Mesenteric fat pad (tissue), 1 donor: ENCODE measurements around the gene C16orf87. TPM values are rescaled to one million over a fixed set of nuclear protein-coding genes. Genes with fewer than 3 reads are reported as not detected.
A peak's percentile ranks its signal among the peaks of the same experiment; 100 is the strongest.
"Not testable (repeated sequence)": the region's sequence is repeated elsewhere in the genome, so short reads cannot be mapped to it uniquely, and the experiment has no call there.

Source experiments
- DNase-seq: peaks from one replicate; pipeline ENCODE4 v3.0.0-alpha.2; 2020; ENCODE audit warnings: low spot score
- total RNA-seq: library from RNA; stranded (reverse); fragmentation: NEBNext Ultra II Directional; extraction: Animal tissue kit (Norgen Biotek cat#: 25700); gene quantifications from one replicate; pipeline ENCODE4 v1.2.1, GENCODE V29; 2021
- donor health status: DM: yes; HTN: yes; CAD: no.

C16orf87 gene
- total RNA-seq, 1 donor from 2014 or later = 6.8 TPM

DNA sequence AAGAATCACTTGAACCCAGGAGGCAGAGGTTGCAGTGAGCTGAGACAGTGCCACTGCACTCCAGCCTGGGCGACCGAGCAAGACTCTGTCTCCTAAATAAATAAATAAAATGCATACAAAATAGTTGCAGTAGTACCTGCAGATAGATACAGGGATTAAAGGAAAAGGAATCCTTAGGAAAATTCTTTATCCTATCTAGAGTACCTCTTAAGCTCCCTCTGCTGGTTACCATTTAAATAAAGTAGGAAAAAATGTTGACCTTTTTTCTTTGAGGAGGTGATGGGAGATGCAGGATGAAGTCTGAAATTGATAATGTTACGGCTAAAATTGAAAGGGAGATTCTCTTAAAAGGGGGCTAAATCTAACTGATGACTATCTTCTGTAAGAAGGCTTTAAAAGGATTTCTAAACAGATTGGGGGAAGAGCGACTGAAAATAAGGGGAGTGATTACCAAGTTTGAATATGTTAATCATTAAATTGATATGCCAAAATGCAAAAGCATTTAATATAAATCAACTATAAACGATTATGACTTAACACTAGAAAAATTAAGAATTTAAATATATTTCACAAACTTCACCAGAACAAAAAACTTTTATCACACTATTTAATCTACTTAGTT, 29.4 kb downstream of the C16orf87 start:
- DNase-seq = no peak

DNA sequence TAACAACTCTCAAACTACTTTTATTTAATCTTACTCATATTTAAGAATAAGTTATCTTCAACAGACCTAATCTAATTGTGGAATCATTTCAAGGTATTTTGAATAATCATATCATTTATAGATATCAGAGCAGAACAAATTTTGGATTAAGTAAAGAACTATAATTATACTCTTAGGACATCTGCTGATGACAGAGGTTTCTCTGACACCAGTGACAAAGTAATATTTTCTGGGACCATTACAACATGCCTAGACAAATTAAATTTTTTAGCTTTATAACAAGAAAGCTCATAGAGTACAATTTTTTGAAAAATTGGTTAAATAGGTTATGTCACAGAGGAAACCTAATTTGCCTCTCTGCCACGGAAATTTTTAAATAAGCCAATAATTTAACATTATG, 30.5 kb downstream of the C16orf87 start:
- DNase-seq = no peak

DNA sequence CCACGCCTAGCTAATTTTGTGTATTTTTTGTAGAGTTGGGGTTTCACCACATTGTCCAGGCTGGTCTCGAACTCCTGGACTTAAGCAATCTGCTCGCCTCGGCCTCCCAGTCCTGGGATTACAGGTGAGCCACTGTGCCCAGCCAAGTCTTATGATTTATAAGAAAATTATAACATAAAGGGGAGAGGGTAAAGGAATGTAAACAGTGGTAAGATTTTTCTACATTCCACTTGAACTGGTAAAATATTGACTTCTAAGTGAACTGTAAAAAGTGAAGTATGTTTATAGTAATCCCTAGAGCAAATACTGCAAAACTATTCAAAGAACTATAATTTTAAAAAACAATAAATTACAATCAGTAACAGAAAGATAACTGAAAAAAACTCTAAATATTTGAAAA, 33.5 kb downstream of the C16orf87 start:
- no peak for DNase-seq

DNA sequence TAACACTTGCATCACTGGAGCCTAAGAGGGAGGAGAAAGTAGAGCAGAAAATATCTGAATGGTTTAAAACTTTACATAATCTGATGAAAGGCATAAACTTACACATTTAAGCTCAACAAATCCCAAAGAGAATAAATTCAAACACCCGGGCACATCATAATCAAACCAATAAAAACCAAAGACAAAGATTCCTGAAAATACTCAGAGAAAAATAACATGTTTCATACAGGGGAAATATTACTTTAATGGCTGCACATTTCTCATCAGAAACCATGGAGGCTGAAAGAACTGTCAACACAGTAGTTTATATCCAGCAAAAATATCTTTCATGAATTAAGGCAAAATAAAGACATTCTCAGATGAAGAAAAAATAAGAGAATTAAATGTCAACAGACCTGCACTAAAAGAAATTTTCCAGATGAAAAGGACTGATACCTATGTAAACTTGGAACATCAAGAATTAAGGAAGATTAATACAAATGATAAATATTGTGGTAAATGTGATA, 34.2 kb downstream of the C16orf87 start:
- no peak for DNase-seq

DNA sequence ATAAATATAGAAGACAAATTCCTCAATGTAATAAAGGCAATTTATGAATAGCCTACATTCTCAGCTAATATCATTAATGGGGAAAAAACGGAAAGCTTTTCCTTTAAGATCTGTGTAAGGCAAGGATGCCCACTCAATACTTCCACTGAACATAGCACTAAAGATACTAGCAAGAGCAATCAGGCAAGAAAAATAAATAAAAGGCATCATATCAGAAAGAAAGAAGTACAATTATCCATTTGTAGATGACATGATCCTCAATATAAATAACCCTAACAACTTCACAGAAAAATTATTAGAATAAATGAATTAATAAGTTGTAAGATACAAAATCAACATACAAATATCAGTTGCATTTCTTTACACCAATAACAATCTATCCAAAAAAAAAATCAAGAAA, 37.1 kb downstream of the C16orf87 start:
- no peak for DNase-seq

DNA sequence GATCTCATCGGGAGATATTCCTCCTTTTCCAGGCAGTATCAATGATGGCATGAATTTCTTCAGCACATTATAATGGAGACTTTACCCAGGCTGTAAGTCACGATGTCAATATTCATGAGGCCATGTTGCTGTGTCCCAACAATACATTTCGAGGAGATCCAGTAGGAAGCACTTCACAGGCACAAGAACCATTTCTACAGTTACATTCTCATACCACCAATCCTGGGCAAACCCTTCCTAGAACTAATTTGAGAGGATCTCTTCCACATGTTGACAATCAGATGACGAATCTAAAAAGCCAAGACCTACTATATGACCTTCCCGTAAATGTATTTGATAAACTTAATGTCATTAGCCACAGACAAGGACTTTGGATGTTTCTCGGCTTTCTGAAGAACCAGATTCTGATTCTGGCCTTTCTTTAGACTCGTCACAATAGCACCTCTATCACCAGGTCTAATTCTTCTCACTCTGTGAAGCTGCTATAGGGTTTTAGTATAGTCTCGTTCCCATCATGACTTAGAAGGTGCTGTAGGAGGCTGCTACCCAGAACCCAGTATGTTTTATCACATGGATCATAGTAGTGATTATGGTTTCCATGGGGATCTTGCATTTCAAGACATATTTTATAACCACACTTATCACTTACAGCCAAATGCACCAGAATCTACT, 40.2 kb downstream of the C16orf87 start:
- no peak for DNase-seq

DNA sequence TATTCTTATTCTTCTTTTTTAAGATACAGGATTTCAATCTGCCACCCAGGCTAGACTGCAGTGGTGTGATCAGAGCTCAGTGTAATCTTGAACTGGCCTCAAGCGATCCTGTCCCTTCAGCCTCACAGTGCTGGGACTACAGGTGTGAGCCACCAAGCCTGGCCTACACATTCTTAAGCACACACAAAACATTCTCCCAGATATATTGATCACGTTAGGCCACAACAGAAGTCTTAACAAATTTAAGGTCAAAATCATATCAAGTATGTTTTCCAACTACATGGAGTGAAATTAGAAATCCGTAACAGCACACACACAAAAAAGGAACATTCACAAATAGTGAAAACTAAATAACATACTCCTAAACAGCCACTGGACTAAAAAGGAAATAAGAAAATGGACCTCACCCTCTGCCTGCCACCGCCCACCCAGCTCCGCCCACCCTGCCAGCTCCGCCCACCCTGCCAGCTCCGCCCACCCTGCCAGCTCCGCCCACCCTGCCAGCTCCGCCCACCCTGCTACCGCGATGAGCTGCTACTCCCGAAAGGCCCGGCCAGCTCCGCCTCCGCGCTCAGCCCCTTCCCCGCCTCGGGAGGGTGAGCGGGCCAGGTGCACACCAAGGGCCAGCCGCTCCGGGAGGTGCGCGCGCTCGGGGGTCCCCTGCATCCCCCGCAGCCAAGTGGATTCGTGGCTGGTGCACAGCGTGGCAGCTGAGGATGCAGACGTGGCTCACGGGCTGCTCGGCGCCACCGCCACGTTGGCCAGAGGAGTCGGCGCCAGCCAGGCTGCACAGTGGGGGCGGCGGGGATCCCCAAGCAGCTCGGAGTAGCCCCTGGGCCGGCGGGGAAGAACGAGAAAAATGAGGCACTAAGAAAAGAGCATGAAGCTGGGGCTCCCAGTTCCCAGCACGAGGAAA, 41.2 kb downstream of the C16orf87 start:
- peak; percentile 94 for DNase-seq

DNA sequence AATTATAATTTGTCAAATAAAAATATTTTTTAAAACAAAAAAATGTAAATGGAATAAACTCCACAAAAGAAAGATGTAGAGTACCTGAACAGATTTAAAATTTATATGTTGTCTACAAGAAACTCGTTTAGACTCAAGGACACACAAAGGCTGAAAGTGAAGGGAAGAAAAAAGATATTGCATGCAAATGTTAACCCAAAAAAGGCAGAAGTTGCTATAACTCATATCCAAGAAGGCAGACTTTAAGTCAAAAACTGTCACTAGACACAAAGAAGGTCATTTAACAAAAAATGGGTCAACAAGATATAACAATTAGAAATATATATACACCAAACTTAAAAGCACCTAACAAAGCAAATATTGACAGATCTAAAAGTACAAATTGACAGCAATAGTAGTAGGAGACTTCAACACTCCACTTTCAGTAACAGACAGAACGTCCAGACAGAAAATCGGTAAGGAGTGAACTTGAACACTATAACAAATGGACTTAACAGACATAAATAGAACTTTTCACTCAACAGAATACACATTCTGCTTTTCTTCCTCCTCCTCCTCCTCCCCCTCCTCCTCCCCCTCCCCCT, 42.0 kb downstream of the C16orf87 start:
- no peak for DNase-seq

DNA sequence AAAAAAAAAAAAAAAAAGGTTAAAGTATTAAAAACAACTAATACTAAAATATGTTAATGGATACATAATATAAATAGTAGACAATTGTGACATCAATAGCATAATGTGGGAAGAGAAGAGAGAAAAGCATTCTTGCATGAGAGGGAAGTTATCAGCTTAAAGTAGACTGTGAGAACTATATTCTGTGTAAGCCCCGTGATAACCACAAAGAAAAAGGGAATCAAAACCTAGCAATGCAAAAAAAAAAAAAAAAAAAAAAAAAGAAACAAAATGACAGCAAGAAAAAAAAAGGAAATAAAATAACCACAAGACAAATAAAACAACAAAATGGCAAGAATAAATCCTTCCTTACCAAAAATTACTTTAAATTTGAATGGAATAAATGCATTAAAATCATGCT, 43.1 kb downstream of the C16orf87 start:
- no peak for DNase-seq

DNA sequence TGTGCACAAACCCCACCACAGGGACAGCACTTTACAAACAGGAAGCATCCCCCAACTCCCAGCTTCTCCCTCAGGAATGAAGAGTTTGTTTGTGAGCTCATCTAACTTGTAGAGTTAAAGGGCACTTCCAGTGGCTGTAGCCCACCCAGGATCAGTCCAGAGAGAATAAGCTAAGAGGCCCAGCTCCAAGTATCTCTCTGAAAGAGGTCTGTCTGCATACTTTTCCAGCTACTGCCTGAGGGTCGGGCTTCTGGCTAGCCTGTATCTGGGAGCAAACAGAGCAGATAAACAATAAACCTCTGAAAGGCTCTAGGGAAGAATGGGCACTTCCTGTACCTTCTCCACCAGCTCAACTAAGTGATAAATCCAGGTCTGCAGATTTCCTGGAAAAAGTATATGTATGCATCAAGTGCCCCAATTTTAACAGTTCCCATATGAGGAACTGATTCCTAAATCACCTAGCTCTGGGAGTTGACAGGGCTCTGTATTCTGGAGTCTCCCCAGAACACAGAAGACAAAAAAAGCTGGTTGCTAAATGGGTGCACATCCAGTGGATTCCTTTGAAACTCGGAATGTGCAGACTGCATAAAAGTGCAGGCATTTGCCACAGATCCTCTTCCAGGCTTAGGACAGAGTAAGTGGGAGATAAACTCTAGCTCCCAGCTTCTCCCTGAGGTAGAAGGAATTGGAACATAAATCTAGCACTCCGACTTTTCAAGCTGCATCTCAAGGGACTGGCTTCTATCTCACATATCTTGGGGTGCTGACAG, 45.7 kb downstream of the C16orf87 start:
- no peak for DNase-seq

DNA sequence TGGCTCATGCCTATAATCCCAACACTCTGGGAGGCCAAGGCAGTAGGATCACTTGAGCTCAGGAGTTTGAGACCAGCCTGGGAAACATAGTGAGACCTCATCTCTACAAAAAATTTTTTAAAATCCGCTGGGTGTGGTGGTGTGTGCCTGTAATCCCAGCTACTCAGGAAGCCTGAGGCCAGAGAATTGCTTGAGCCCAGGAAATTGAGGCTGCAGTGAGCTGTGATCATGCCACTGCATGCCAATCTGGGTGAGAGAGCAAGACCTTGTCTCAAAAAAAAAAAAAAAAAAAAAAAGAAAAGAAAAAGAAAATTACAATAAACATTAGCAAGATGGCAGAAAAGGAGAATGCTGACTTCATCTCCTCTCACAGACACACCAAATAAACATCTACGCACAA, 46.4 kb downstream of the C16orf87 start:
- not testable (repeated sequence) for DNase-seq

DNA sequence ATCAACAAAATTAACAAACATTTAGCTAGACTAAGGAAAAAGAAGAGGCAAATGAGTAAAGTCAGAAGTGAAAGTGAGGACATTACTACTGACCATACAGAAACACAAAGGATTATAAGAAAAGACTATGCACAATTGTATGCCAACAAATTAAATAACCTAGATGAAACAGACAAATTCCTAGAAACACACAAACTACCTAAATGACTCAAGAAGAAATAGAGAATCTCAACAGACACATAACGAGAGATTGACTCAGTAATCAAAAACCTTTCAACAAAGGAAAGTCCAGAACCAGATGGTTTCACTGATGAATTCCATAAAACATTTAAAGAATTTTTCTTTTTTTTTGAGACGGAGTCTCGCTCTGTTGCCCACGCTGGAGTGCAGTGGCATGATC, 47.2 kb downstream of the C16orf87 start:
- DNase-seq = no peak

DNA sequence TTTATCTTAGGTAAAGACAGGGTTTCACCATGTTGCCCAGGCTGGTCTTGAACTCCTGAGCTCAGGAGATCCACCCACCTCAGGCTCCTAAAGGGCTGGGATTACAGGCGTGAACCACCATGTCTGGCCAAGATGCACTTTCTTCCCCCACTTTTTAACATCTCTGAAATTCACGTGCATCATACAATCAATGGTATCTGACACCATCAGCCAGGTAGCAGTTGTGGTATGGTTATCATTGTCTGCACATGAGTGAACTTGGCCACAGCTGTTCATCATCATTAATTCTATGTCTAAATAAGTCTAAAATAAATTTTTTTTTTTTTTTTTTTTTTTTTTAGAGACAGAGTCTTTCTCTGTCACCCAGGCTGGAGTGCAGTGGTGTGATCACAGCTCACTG, 48.7 kb downstream of the C16orf87 start:
- DNase-seq = no peak

DNA sequence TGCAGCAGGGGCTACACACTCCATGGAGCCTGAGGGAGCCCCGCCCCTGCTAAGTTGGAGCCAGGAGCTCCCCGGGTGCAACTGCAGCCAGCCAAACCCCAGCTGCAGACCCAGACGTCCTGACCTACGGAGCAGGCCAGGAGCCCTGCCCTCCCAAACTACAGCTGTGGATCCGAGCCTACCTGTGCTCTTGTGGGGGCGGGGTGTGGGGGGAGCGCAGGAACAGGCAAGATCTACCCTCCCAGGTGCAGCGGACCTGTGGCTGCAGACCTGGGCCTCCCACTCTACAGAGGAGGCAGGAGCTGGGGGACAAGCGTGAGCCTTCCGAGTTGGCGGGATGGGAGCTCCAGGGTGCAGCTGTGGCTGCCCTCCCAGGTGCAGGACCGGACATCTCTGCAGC, 53.2 kb downstream of the C16orf87 start:
- no peak for DNase-seq

DNA sequence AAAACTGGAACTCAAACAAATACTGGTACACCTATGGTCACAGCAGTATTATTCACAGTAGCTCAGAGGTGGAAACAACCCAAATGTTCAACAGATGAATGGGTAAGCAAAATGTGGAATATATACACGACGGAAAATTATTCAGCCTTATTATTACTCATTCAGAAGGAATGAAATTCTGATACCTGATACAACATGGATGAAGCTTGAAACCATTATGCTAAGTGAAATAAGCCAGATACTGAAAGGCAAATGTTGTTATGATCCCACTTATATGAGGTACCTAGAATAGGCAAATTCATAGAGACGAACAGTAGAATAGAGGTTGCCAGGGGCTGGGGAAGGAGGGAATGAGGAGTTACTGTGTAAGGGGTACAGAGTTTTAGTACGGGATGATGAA, 55.8 kb downstream of the C16orf87 start:
- DNase-seq = no peak

DNA sequence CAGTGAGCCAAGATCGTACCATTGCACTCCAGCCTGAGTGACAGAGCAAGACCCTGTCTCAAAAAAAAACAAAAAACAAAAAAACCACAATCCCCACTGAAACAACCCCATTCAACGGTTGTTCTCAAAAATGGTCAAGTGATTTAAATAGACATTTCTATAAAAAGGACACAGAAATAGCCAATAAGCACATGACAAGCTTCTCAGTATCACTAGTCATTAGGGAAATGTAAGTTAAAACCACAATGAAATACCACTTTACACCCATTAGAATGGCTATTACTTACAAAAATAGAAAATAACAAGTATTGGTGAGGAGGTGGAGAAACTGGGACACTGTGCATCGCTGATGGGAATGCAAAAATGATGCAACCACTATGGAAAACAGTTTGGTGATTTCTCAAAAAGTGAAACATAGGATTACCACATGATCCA, 56.2 kb downstream of the C16orf87 start:
- no peak for DNase-seq

DNA sequence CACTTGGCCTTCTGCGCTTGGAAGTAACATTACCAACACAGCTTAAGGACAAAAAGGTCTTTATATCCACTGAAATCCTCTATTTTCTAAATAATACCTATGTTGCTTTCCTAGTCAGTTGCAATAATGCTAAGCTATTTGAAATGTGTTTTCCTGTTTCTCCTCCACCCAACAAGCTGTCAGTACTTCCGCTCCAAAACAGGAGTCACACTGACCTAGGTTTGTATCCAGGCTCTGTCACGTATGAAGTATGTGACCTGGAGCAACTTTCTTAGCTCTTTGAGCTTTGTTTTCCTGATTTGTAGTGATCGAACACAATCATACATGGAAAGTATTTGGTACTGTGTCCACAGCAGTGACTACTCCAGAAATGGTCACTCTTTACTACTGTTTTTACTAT, 58.5 kb downstream of the C16orf87 start:
- no peak for DNase-seq

DNA sequence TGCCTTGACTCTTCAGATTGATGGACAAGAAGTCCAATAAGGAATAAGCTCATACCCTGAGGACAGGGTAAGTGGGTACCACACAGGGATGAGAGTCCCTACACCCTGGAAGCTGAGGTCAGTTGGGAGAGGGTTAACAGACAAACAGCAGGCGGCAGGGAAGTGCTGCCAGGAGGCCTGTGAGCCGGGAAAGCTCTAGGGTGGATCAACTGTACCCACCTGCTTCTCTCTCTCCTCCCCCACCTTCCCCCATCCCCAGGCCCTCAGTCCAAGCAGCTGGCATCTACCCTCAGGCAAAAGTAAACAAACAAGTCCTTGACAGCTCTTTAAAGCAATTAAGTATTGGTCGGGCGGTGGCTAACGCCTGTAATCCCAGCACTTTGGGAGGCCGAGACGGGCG, 62.2 kb downstream of the C16orf87 start:
- no peak for DNase-seq

DNA sequence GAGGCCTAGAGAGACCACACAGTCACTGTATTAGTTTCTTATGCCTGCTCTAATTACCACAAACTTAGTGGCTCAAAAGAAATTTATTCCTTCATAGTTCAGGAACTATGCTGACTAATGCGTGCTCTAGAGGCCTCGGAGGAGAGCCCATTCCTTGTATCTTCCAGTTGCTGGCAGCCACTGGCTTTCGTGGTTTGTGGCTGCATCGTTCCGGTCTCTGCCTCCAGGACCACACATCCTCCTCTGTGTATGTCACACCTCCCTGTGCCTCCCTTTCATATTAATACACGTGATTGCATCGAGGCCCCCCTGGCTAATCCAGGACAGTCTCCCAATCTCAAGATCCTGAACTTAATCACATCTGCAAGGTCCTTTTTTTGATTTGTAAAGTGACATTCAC, 65.9 kb downstream of the C16orf87 start:
- no peak for DNase-seq

DNA sequence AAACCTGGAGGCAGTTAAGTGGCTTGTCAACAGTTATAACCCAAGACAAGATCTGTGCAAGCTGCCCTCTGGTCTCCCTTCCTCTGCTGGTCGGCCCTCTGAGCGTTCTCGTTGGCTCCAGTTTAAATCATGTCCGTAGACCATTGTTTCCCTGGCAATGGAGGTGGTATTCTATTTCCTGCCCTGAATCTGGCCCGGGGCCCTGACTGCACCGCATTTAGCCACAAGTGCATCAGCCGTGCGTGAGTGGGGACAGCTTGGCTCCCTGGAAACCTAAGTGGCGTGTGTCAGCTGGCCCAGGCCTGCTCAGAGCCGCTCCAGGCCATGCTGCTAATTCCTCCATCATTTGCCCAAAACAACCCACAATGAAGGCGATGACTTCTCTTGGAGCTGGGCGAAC, 67.8 kb downstream of the C16orf87 start:
- no peak for DNase-seq

DNA sequence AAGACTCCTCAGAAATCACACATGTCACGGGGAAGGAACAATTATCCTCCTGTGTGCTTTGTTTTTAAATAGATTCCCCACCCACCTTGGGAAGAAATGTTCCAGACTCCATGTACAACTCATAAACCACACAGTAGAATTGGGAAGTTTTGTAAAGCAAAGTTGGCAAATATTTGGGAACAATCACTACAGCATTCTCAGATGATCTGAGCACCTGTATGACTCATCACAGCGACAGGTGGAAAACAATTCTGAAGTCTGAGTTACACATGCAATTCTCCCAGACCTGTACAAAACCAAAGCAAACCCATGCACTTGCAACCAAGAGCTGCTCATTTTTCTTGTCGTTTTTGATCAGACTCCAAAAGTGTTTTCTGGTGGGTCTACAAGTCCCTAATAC, 68.4 kb downstream of the C16orf87 start:
- no peak for DNase-seq
